Cardiac fibroblast (primary cell): Measurements from ENCODE around the gene SIGLEC12.

ENCODE experiments used
- DNase-seq, 2 donors: peaks; one replicate each; pipeline versions ENCODE4 v3.0.0 to v3.0.0-alpha.2; 2010; ENCODE audit warnings: low read depth in 2 of 2
- H3K4me3 ChIP-seq, 2 donors: replicated peaks in 1 of 2; 1 replicate in 1 of 2; 2 replicates in 1 of 2; pipeline ENCODE4 v1.5.1; 2011; ENCODE audit warnings: low read depth in 2 of 2, low read length in 2 of 2, mild to moderate bottlenecking in 2 of 2, moderate library complexity in 1 of 2
- TF ChIP-seq, protein P1 (sequence below): IDR thresholded peaks from one replicate; pipeline ENCODE4 v1.5.1; 2011; ENCODE audit warnings: low read depth, mild to moderate bottlenecking, low read length, inconsistent platforms

The SIGLEC12 gene

GRCh38 chr19:51488491-51488890, 13.1 kb downstream of the SIGLEC12 start:
- no peak for DNase-seq
- H3K4me3 ChIP-seq, result no peak overlapping the region
- TF ChIP-seq, protein P1, sequence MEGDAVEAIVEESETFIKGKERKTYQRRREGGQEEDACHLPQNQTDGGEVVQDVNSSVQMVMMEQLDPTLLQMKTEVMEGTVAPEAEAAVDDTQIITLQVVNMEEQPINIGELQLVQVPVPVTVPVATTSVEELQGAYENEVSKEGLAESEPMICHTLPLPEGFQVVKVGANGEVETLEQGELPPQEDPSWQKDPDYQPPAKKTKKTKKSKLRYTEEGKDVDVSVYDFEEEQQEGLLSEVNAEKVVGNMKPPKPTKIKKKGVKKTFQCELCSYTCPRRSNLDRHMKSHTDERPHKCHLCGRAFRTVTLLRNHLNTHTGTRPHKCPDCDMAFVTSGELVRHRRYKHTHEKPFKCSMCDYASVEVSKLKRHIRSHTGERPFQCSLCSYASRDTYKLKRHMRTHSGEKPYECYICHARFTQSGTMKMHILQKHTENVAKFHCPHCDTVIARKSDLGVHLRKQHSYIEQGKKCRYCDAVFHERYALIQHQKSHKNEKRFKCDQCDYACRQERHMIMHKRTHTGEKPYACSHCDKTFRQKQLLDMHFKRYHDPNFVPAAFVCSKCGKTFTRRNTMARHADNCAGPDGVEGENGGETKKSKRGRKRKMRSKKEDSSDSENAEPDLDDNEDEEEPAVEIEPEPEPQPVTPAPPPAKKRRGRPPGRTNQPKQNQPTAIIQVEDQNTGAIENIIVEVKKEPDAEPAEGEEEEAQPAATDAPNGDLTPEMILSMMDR, result no peak

- TF ChIP-seq, protein P1, result no peak
- H3K4me3 ChIP-seq, result no peak overlapping the region
- DNase-seq, result no peak
Observed at GRCh38 chr19:51485960-51486660, 15.5 kb downstream of the SIGLEC12 start.

- TF ChIP-seq, protein P1, result no peak
- peak; percentile 17 to 19 for DNase-seq
Observed at GRCh38 chr19:51480590-51480989, 21.0 kb downstream of the SIGLEC12 start.

DNA sequence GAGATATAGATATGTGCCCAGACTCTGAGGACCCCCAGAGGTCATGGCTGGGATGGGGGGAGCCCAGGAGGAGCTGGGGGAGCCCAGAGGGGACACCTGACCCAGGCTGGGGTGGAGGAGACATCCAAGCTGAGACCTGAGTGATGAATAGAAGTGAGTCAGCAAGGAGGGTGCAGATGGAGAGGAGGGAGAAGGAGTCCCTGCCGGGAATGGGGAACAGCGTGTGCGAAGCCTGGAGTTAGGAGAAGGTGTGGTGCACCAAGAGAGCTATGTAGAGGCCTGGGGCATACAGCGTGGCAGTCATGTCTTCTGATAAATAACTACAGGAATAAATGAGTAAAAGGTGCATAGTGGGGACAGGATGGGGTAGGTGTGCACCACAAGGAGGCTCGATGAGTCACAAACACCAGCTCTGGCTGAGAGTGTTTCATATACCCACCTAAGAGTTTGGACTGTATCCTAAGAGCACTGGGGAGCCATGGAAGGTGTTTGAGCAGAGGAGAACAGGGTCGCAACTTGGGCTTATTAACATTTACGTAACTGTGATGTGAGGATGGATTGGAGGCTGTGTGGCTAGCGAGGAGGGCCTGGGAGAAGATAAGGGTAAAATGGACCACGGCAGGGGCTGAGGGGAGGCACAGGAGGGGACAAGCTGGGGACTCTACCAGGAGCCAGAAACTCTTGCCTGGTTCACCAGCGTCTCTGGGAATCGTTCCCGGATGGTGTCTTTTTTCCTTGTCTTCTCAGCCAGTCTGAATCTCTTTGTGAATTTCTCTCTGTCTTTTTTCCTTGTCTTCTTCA, 21.9 kb downstream of the SIGLEC12 start:
- no peak for DNase-seq
- TF ChIP-seq, protein P1, result no peak

More at GRCh38 chr19:51480590-51480989, 21.0 kb downstream of the SIGLEC12 start:
- no peak overlapping the region for H3K4me3 ChIP-seq

DNA sequence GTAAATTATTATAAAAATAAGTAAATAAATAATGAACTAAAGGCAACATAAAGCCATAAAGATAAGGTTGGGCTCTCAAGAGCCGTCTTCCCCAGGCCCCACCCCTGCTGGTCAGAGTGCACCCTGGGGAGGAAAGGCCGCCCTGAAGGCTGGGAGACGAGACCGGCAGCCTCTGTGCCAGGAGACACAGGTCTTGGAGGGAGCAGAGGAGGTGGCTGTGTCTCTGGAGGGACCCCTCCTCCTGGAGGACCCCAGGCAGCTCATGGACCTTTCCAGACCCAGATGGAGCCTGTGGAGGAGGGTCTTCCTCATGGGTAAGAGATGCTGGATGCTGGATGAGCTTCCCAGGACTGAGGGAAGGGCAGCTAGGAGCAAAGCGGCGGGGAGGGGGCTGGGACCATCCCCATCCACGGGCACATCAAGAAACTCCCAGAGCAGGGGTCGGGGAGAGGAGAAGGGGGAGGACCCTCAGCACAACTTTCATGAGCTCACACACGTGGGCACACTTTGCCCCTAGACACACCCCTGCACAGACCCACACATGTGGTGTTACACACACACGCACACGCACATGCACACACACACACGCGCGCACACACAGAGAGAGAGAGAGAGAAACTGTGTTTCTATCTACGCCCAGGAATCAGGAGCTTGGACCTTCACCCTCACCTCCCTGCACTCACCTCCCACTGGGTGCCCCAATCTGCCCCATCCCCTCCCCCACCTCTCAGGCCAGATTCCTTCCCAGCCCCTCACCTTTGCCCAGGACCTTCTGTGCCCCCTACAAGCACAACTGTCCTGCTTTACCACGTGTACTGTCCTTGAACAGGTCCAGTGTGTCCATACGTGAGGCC, 23.0 kb downstream of the SIGLEC12 start, which contains the start of gene CEACAM18:
TSS of gene CEACAM18 (plus strand) at position 159 of the 854 bp plus-strand sequence.
- DNase-seq, result no peak
- TF ChIP-seq, protein P1, result no peak
- no peak within 1 kb of the TSS for H3K4me3 ChIP-seq

More for the DNA sequence above, 21.9 kb downstream of the SIGLEC12 start:
- no peak overlapping the region for H3K4me3 ChIP-seq

GRCh38 chr19:51477344-51477743, 24.3 kb downstream of the SIGLEC12 start:
- DNase-seq, result no peak
- TF ChIP-seq, protein P1, result no peak
- H3K4me3 ChIP-seq, result no peak overlapping the region
